ENCODE results near the gene NTM.

The NTM gene

GRCh38 chr11:132126973-132127899 lies 756.8 kb downstream of the NTM start:
- Histone ChIP-seq H3K4me2 (ENCODE audit: low read length) (peak overlapping the region; percentile 80), H3K9ac (ENCODE audit: low read depth, low read length) (peak overlapping the region; percentile 84), H3K27me3 (ENCODE audit: control insufficient read depth, insufficient read depth, low read length) (no peaks in the 10 kb centered on the region), H3K9me3 (replicated peaks; ENCODE audit: low read length) (no peaks in the 10 kb centered on the region), H3K4me1 (ENCODE audit: control insufficient read depth, insufficient read depth, low read length) (peaks cover 26% of the 10 kb centered on the region), H3K4me3 (ENCODE audit: low read length) (peak overlapping the region; percentile 60), H3K36me3 (ENCODE audit: insufficient read depth, low read length) (no peaks in the 10 kb centered on the region)

GRCh38 chr11:132127900-132128288 lies 757.5 kb downstream of the NTM start:
- Histone ChIP-seq H3K4me1 (ENCODE audit: control insufficient read depth, insufficient read depth, low read length) (peaks cover 23% of the 10 kb centered on the region), H3K9ac (ENCODE audit: low read depth, low read length) (peak overlapping the region; percentile 48)

GRCh38 chr11:132131047-132131446 lies 760.6 kb downstream of the NTM start:
- Histone ChIP-seq H3K9me3 (replicated peaks; ENCODE audit: low read length) (no peaks in the 10 kb centered on the region), H3K9ac (ENCODE audit: low read depth, low read length) (no peak overlapping the region), H3K36me3 (ENCODE audit: insufficient read depth, low read length) (no peaks in the 10 kb centered on the region), H3K27me3 (ENCODE audit: control insufficient read depth, insufficient read depth, low read length) (no peaks in the 10 kb centered on the region), H3K4me2 (ENCODE audit: low read length) (no peak overlapping the region), H3K4me1 (ENCODE audit: control insufficient read depth, insufficient read depth, low read length) (peaks cover 18% of the 10 kb centered on the region), H3K4me3 (ENCODE audit: low read length) (no peak overlapping the region)

More at GRCh38 chr11:132127900-132128288, 757.5 kb downstream of the NTM start:
- Histone ChIP-seq H3K4me3 (ENCODE audit: low read length) (peak overlapping the region; percentile 38), H3K36me3 (ENCODE audit: insufficient read depth, low read length) (no peaks in the 10 kb centered on the region), H3K9me3 (replicated peaks; ENCODE audit: low read length) (no peaks in the 10 kb centered on the region), H3K27me3 (ENCODE audit: control insufficient read depth, insufficient read depth, low read length) (no peaks in the 10 kb centered on the region), H3K4me2 (ENCODE audit: low read length) (peak overlapping the region; percentile 80)

GRCh38 chr11:132131961-132132360 lies 761.5 kb downstream of the NTM start:
- no peaks in the 10 kb centered on the region for H3K36me3 ChIP-seq (ENCODE audit: insufficient read depth, low read length)

GRCh38 chr11:132134322-132134721 lies 763.9 kb downstream of the NTM start:
- Histone ChIP-seq H3K4me2 (ENCODE audit: low read length) (no peak overlapping the region), H3K27me3 (ENCODE audit: control insufficient read depth, insufficient read depth, low read length) (no peaks in the 10 kb centered on the region), H3K36me3 (ENCODE audit: insufficient read depth, low read length) (no peaks in the 10 kb centered on the region), H3K4me3 (ENCODE audit: low read length) (no peak overlapping the region), H3K4me1 (ENCODE audit: control insufficient read depth, insufficient read depth, low read length) (no peaks in the 10 kb centered on the region), H3K9me3 (replicated peaks; ENCODE audit: low read length) (no peaks in the 10 kb centered on the region), H3K9ac (ENCODE audit: low read depth, low read length) (no peak overlapping the region)

More at GRCh38 chr11:132131961-132132360, 761.5 kb downstream of the NTM start:
- peaks cover 10% of the 10 kb centered on the region for H3K4me1 ChIP-seq (ENCODE audit: control insufficient read depth, insufficient read depth, low read length)
- no peak overlapping the region for H3K4me2 ChIP-seq (ENCODE audit: low read length)
- H3K4me3 ChIP-seq (ENCODE audit: low read length), result no peak overlapping the region
- no peaks in the 10 kb centered on the region for H3K9me3 ChIP-seq (replicated peaks; ENCODE audit: low read length)
- no peaks in the 10 kb centered on the region for H3K27me3 ChIP-seq (ENCODE audit: control insufficient read depth, insufficient read depth, low read length)
- H3K9ac ChIP-seq (ENCODE audit: low read depth, low read length), result no peak overlapping the region

- Histone ChIP-seq H3K9ac (ENCODE audit: low read depth, low read length) (no peak overlapping the region), H3K9me3 (replicated peaks; ENCODE audit: low read length) (no peaks in the 10 kb centered on the region), H3K4me1 (ENCODE audit: control insufficient read depth, insufficient read depth, low read length) (no peaks in the 10 kb centered on the region), H3K36me3 (ENCODE audit: insufficient read depth, low read length) (no peaks in the 10 kb centered on the region), H3K27me3 (ENCODE audit: control insufficient read depth, insufficient read depth, low read length) (no peaks in the 10 kb centered on the region), H3K4me2 (ENCODE audit: low read length) (no peak overlapping the region), H3K4me3 (ENCODE audit: low read length) (no peak overlapping the region)
Measured at GRCh38 chr11:132137289-132137980, 767.0 kb downstream of the NTM start.

- Histone ChIP-seq H3K27me3 (ENCODE audit: control insufficient read depth, insufficient read depth, low read length) (no peaks in the 10 kb centered on the region), H3K9ac (ENCODE audit: low read depth, low read length) (no peak overlapping the region), H3K4me2 (ENCODE audit: low read length) (no peak overlapping the region), H3K9me3 (replicated peaks; ENCODE audit: low read length) (no peaks in the 10 kb centered on the region), H3K36me3 (ENCODE audit: insufficient read depth, low read length) (no peaks in the 10 kb centered on the region), H3K4me1 (ENCODE audit: control insufficient read depth, insufficient read depth, low read length) (no peaks in the 10 kb centered on the region), H3K4me3 (ENCODE audit: low read length) (no peak overlapping the region)
Measured at GRCh38 chr11:132137981-132138313, 767.5 kb downstream of the NTM start.

- Histone ChIP-seq H3K27me3 (ENCODE audit: control insufficient read depth, insufficient read depth, low read length) (no peaks in the 10 kb centered on the region), H3K4me1 (ENCODE audit: control insufficient read depth, insufficient read depth, low read length) (no peaks in the 10 kb centered on the region), H3K4me2 (ENCODE audit: low read length) (no peak overlapping the region), H3K9ac (ENCODE audit: low read depth, low read length) (no peak overlapping the region), H3K4me3 (ENCODE audit: low read length) (no peak overlapping the region), H3K9me3 (replicated peaks; ENCODE audit: low read length) (no peaks in the 10 kb centered on the region), H3K36me3 (ENCODE audit: insufficient read depth, low read length) (no peaks in the 10 kb centered on the region)
Measured at GRCh38 chr11:132139181-132139580, 768.8 kb downstream of the NTM start.

GRCh38 chr11:132140056-132140455 lies 769.6 kb downstream of the NTM start:
- Histone ChIP-seq H3K9me3 (replicated peaks; ENCODE audit: low read length) (no peaks in the 10 kb centered on the region), H3K36me3 (ENCODE audit: insufficient read depth, low read length) (no peaks in the 10 kb centered on the region), H3K9ac (ENCODE audit: low read depth, low read length) (no peak overlapping the region), H3K4me2 (ENCODE audit: low read length) (no peak overlapping the region), H3K4me3 (ENCODE audit: low read length) (no peak overlapping the region), H3K4me1 (ENCODE audit: control insufficient read depth, insufficient read depth, low read length) (no peaks in the 10 kb centered on the region), H3K27me3 (ENCODE audit: control insufficient read depth, insufficient read depth, low read length) (no peaks in the 10 kb centered on the region)

- Histone ChIP-seq H3K4me3 (ENCODE audit: low read length) (no peak overlapping the region), H3K9me3 (replicated peaks; ENCODE audit: low read length) (no peaks in the 10 kb centered on the region), H3K36me3 (ENCODE audit: insufficient read depth, low read length) (no peaks in the 10 kb centered on the region), H3K4me2 (ENCODE audit: low read length) (no peak overlapping the region), H3K4me1 (ENCODE audit: control insufficient read depth, insufficient read depth, low read length) (no peaks in the 10 kb centered on the region), H3K27me3 (ENCODE audit: control insufficient read depth, insufficient read depth, low read length) (no peaks in the 10 kb centered on the region), H3K9ac (ENCODE audit: low read depth, low read length) (no peak overlapping the region)
Measured at GRCh38 chr11:132142121-132142520, 771.7 kb downstream of the NTM start.

- Histone ChIP-seq H3K4me1 (ENCODE audit: control insufficient read depth, insufficient read depth, low read length) (no peaks in the 10 kb centered on the region), H3K36me3 (ENCODE audit: insufficient read depth, low read length) (no peaks in the 10 kb centered on the region), H3K27me3 (ENCODE audit: control insufficient read depth, insufficient read depth, low read length) (no peaks in the 10 kb centered on the region), H3K4me3 (ENCODE audit: low read length) (no peak overlapping the region), H3K4me2 (ENCODE audit: low read length) (no peak overlapping the region), H3K9me3 (replicated peaks; ENCODE audit: low read length) (no peaks in the 10 kb centered on the region), H3K9ac (ENCODE audit: low read depth, low read length) (no peak overlapping the region)
Measured at GRCh38 chr11:132142554-132142953, 772.1 kb downstream of the NTM start.
